Activated CD8-positive, alpha-beta T cell treated with anti-CD3 and anti-CD28 coated beads, Interleukin-2, amount 10 ng/mL, durations not matched to agents 7 days and 5 days (primary cell): ENCODE results near the gene PPP1CA. TPM values are rescaled to one million over a fixed set of nuclear protein-coding genes. Genes with fewer than 3 reads are reported as not detected.

Experiments
- ATAC-seq: fragments of 150-1000 bp; cut with Tn5 transposase; one replicate; pipeline ENCODE4 v1.10.0; 2021; ENCODE audit warnings: moderate library complexity
- CTCF ChIA-PET: fragments of 350-600 bp; sonication (Branson Sonifier 250); formaldehyde crosslinking; loops from one replicate; lab custom pipeline; 2021; ENCODE audit warnings: antibody characterized with exemption; lab: Charles Lee
- POLR2A ChIA-PET: fragments of 350-600 bp; sonication (Branson Sonifier 250); formaldehyde crosslinking; loops from one replicate; lab custom pipeline; 2021; ENCODE audit warnings: antibody characterized with exemption; lab: Charles Lee
- DNase-seq: peaks from one replicate; pipeline ENCODE4 v3.0.0-alpha.2; 2020
- H3K27ac Mint-ChIP-seq: one replicate; pipeline ENCODE4 v1.8.0; 2021; ENCODE audit warnings: mild to moderate bottlenecking, mixed read lengths
- H3K27me3 Mint-ChIP-seq: one replicate; pipeline ENCODE4 v1.8.0; 2021; ENCODE audit warnings: low read depth, mixed read lengths
- H3K36me3 Mint-ChIP-seq: one replicate; pipeline ENCODE4 v1.8.0; 2021; ENCODE audit warnings: low read depth, mixed read lengths
- H3K4me1 Mint-ChIP-seq: one replicate; pipeline ENCODE4 v1.8.0; 2021; ENCODE audit warnings: low read depth, mixed read lengths
- H3K4me3 Mint-ChIP-seq: one replicate; pipeline ENCODE4 v1.8.0; 2021; ENCODE audit warnings: mild to moderate bottlenecking, mixed read lengths
- H3K9me3 Mint-ChIP-seq: one replicate; pipeline ENCODE4 v1.8.0; 2022; ENCODE audit warnings: mixed read lengths; ENCODE audit not compliant: insufficient read depth
- total RNA-seq, 2 experiments: library from RNA; stranded (reverse); gene quantifications; one replicate each; pipeline ENCODE4 v1.2.3, GENCODE V29; 2021

The PPP1CA gene
- total RNA-seq, 2 experiments from 2014 or later: 429 to 434 TPM

DNA sequence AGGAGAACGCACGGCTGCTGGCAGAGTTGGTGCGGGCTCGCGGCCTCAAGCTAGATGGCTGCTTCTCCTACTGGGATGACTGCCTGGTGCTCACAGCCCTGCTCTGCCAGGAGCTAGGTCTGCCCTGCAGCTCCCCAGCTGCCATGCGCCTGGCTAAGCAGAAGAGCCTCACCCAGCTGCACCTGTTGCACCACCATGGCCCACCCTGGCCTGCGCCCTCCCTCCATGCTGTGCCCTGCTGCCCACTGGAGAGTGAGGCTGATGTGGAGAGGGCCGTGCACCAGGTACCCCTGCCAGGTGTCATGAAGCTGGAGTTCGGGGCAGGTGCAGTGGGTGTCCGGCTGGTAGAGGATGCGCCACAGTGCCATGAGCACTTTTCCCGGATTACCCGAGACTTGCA, 21.8 kb upstream of the PPP1CA start:
- DNase-seq (no peak), ATAC-seq (no peak)
- Mint-ChIP-seq H3K4me1 (peaks cover 64% of the 10 kb centered on the region), H3K9me3 (no peaks in the 10 kb centered on the region), H3K27ac (no peak overlapping the region), H3K4me3 (no peak overlapping the region), H3K27me3 (no peaks in the 10 kb centered on the region), H3K36me3 (peaks cover 3% of the 10 kb centered on the region)
- CTCF ChIA-PET: no interaction called here
- POLR2A ChIA-PET: interaction anchor here (1.0 to 7.9 kb wide), 5 partner anchors 12 to 61 kb away, joined by 3 to 48 read pairs (median 5); partner anchors contain the start of genes PPP1CA, PTPRCAP and TBC1D10C

GRCh38 chr11:67422891-67423290, 21.2 kb upstream of the PPP1CA start:
- CTCF ChIA-PET: no interaction called here

GRCh38 chr11:67421430-67422031, 19.9 kb upstream of the PPP1CA start:
- no peaks in the 10 kb centered on the region for H3K9me3 Mint-ChIP-seq
- POLR2A ChIA-PET: interaction anchor here (0.5 to 5.8 kb wide), 8 partner anchors 10 to 235 kb away, joined by 3 to 95 read pairs (median 15); partner anchors contain the start of genes PPP1CA, PTPRCAP and TBC1D10C
- CTCF ChIA-PET: interaction anchor here (1.2 to 6.6 kb wide), 4 partner anchors 16 to 55 kb away, joined by 5 to 73 read pairs (median 9); partner anchors contain the start of genes PPP1CA, PTPRCAP and TBC1D10C
- H3K4me3 Mint-ChIP-seq: peak overlapping the region; percentile 70
- H3K36me3 Mint-ChIP-seq: peaks cover 3% of the 10 kb centered on the region
- ATAC-seq (no peak), DNase-seq (no peak)
- no peaks in the 10 kb centered on the region for H3K27me3 Mint-ChIP-seq
- H3K4me1 Mint-ChIP-seq: peaks cover 67% of the 10 kb centered on the region
- H3K27ac Mint-ChIP-seq: peak overlapping the region; percentile 86

More at GRCh38 chr11:67422891-67423290, 21.2 kb upstream of the PPP1CA start:
- no peaks in the 10 kb centered on the region for H3K27me3 Mint-ChIP-seq
- ATAC-seq (no peak), DNase-seq (no peak)
- H3K4me1 Mint-ChIP-seq: peaks cover 66% of the 10 kb centered on the region
- POLR2A ChIA-PET: interaction anchor here (1.1 to 2.1 kb wide), 3 partner anchors 11 to 16 kb away, joined by 3 to 9 read pairs (median 5); partner anchors contain the start of gene PTPRCAP
- no peak overlapping the region for H3K4me3 Mint-ChIP-seq
- no peaks in the 10 kb centered on the region for H3K9me3 Mint-ChIP-seq
- peak overlapping the region; percentile 32 for H3K27ac Mint-ChIP-seq
- no peaks in the 10 kb centered on the region for H3K36me3 Mint-ChIP-seq

DNA sequence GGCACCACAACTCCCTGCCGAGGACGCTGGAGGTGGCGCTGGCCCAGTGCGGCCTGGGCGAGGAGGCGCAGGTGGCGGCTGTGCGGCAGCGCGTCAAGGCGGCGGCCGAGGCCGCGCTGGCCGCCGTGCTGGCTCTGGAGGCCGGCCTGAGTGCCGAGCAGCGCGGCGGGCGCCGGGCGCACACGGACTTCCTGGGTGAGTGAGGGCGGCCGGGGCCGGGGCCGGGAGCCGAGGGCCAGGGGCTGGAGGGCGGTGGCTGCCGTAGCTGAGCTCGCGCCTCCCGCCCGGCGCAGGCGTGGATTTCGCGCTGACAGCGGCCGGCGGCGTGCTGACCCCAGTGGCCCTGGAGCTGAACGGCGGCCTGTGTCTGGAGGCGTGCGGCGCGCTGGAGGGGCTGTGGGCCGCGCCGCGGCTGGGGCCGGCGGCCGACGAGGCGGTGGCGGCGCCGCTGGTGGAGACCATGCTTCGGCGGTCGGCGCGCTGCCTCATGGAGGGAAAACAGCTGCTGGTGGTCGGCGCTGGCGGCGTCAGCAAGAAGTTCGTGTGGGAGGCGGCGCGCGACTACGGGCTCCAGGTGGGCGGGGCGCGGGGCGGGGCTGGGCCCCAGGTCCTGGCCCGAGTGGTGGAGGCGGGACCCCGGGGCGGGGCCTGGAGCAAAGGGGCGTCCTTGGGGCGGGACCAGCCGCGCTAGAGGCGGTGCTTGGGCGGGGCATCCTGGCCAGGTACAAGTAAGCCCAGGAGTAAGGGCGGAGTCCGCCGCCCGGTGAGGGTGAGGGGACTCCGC, 19.2 kb upstream of the PPP1CA start:
- CTCF ChIA-PET: interaction anchor here (1.2 to 6.6 kb wide), 6 partner anchors 8 to 56 kb away, joined by 3 to 73 read pairs (median 9); partner anchors contain the start of genes PPP1CA, PTPRCAP, RPS6KB2 and TBC1D10C
- peak overlapping the region; percentile 86 for H3K27ac Mint-ChIP-seq
- H3K27me3 Mint-ChIP-seq: no peaks in the 10 kb centered on the region
- DNase-seq (peak; percentile 99), ATAC-seq (peak; percentile 86)
- peak overlapping the region; percentile 79 for H3K4me3 Mint-ChIP-seq
- peaks cover 3% of the 10 kb centered on the region for H3K36me3 Mint-ChIP-seq
- H3K9me3 Mint-ChIP-seq: no peaks in the 10 kb centered on the region
- H3K4me1 Mint-ChIP-seq: peaks cover 70% of the 10 kb centered on the region
- POLR2A ChIA-PET: interaction anchor here (0.5 to 5.8 kb wide), 10 partner anchors 9 to 235 kb away, joined by 3 to 95 read pairs (median 4); partner anchors contain the start of genes PPP1CA, PTPRCAP and TBC1D10C

- no peaks in the 10 kb centered on the region for H3K9me3 Mint-ChIP-seq
- no peak for DNase-seq
- ATAC-seq: no peak
- peak overlapping the region; percentile 79 for H3K4me3 Mint-ChIP-seq
- H3K27ac Mint-ChIP-seq: peak overlapping the region; percentile 87
- ChIA-PET CTCF (interaction anchor here (1.2 to 6.6 kb wide), 6 partner anchors 8 to 56 kb away, joined by 3 to 73 read pairs (median 9); partner anchors contain the start of genes PPP1CA, PTPRCAP, RPS6KB2 and TBC1D10C), POLR2A (interaction anchor here (0.6 to 5.8 kb wide), 12 partner anchors 8 to 294 kb away, joined by 3 to 95 read pairs (median 4); partner anchors contain the start of genes PPP1CA, PTPRCAP and TBC1D10C)
- no peaks in the 10 kb centered on the region for H3K27me3 Mint-ChIP-seq
- peaks cover 66% of the 10 kb centered on the region for H3K4me1 Mint-ChIP-seq
- H3K36me3 Mint-ChIP-seq: peaks cover 3% of the 10 kb centered on the region
These were observed 18.5 kb upstream of the PPP1CA start for GRCh38 chr11:67420147-67420645.

- H3K36me3 Mint-ChIP-seq: peaks cover 3% of the 10 kb centered on the region
These were observed 17.8 kb upstream of the PPP1CA start for GRCh38 chr11:67419325-67420049.

GRCh38 chr11:67418476-67419281, 17.0 kb upstream of the PPP1CA start:
- no peak for ATAC-seq
- peak overlapping the region; percentile 79 for H3K4me3 Mint-ChIP-seq
- CTCF ChIA-PET: interaction anchor here (0.9 to 6.6 kb wide), 8 partner anchors 11 to 73 kb away, joined by 3 to 73 read pairs (median 3); partner anchors contain the start of genes CLCF1, PPP1CA, PTPRCAP and TBC1D10C

More at GRCh38 chr11:67419325-67420049, 17.8 kb upstream of the PPP1CA start:
- Mint-ChIP-seq H3K27me3 (no peaks in the 10 kb centered on the region), H3K27ac (peak overlapping the region; percentile 87), H3K4me1 (peaks cover 64% of the 10 kb centered on the region), H3K4me3 (peak overlapping the region; percentile 79), H3K9me3 (no peaks in the 10 kb centered on the region)
- ATAC-seq (no peak), DNase-seq (no peak)
- CTCF ChIA-PET: interaction anchor here (0.9 to 6.6 kb wide), 7 partner anchors 9 to 68 kb away, joined by 3 to 73 read pairs (median 8); partner anchors contain the start of genes PPP1CA, PTPRCAP, RPS6KB2 and TBC1D10C
- POLR2A ChIA-PET: interaction anchor here (0.6 to 5.8 kb wide), 11 partner anchors 8 to 294 kb away, joined by 3 to 95 read pairs (median 5); partner anchors contain the start of genes PPP1CA, PTPRCAP, RAD9A and TBC1D10C

DNA sequence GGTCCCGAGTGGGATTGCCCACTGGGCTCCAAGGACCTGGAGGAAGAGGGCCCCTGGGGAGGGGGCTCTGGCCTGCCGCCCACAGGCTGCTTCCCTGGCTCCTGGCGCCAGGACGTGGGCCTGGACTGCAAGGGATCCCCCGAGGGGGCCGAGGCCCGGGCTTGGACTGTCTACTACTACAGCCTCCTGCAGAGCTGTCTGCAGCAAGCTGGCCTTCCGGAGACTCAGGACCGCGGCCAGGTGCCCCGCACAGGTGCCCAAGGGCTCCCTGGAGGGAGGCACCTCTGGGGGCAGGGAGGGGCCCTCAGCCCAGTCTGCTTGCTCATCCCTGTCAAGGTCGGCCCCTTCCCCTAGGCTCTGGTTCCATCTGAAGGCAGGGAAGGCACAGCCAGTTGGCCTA, 15.8 kb upstream of the PPP1CA start:
- H3K9me3 Mint-ChIP-seq: no peaks in the 10 kb centered on the region
- peaks cover 2% of the 10 kb centered on the region for H3K27me3 Mint-ChIP-seq
- no peak for ATAC-seq
- ChIA-PET CTCF (interaction anchor here (0.9 to 6.6 kb wide), 5 partner anchors 9 to 72 kb away, joined by 3 to 73 read pairs (median 3); partner anchors contain the start of genes POLD4, PPP1CA and TBC1D10C), POLR2A (interaction anchor here (0.7 to 5.8 kb wide), 5 partner anchors 9 to 70 kb away, joined by 3 to 95 read pairs (median 61); partner anchors contain the start of genes PPP1CA, PTPRCAP and TBC1D10C)
- peaks cover 69% of the 10 kb centered on the region for H3K4me1 Mint-ChIP-seq
- H3K36me3 Mint-ChIP-seq: peaks cover 6% of the 10 kb centered on the region
- DNase-seq: no peak
- H3K27ac Mint-ChIP-seq: peak overlapping the region; percentile 87
- H3K4me3 Mint-ChIP-seq: no peak overlapping the region

More at GRCh38 chr11:67418476-67419281, 17.0 kb upstream of the PPP1CA start:
- Mint-ChIP-seq H3K9me3 (no peaks in the 10 kb centered on the region), H3K27me3 (no peaks in the 10 kb centered on the region), H3K36me3 (peaks cover 3% of the 10 kb centered on the region), H3K27ac (peak overlapping the region; percentile 87), H3K4me1 (peaks cover 66% of the 10 kb centered on the region)
- POLR2A ChIA-PET: interaction anchor here (0.8 to 5.8 kb wide), 7 partner anchors 11 to 141 kb away, joined by 3 to 95 read pairs (median 3); partner anchors contain the start of genes PPP1CA, PTPRCAP, RAD9A and TBC1D10C
- peak; percentile 53 for DNase-seq

DNA sequence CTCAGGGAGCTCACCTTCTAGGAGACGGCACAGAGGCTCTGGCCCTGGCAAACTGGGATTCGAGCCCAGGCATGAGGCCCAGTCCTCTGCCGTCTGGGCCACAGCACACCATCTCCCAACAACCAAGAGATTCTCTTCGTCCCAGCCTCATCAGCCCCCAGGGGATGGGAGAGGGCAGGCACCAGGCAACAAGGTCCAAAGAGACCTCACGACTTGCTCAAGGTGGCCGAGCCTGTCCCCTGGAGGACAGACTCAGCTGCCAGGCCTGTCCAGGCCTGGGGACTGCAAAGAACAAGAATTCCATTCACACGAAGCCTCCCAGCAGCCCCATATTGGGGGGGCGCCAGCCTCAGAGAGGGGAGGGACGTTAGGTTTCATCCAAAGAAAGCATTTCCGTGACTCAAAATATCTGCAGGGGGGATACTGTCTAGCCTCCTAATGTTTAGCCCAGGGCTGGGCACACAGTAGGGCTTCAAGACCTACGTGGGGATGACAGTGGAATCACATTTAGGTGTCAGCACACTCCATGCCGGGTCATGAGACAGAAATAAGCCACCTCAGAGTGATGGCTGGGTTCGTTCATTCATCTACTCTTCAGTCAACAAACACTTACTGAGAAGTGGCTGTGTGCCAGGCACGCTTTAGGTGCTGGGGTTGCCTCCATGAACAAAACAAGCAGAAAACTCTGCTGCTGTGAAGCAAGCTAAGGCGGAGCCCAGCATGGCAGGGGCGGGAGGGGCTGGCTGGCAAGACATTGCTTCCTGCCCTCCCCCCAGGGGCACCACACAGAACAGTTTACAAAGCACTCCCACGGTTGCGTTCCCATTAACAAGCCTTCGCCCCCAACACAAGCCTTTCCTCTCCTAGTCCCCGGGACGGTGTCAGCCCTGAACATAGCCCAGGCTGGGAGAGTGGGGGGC, 15.0 kb upstream of the PPP1CA start:
- peak overlapping the region; percentile 83 for H3K27ac Mint-ChIP-seq
- CTCF ChIA-PET: interaction anchor here (1.2 to 6.6 kb wide), 4 partner anchors 9 to 213 kb away, joined by 3 to 73 read pairs (median 19); partner anchors contain the start of genes NUDT8, POLD4, PPP1CA and TBC1D10C
- no peak for ATAC-seq

More for the DNA sequence above, 15.0 kb upstream of the PPP1CA start:
- Mint-ChIP-seq H3K9me3 (no peaks in the 10 kb centered on the region), H3K4me3 (peak overlapping the region; percentile 62), H3K36me3 (peaks cover 6% of the 10 kb centered on the region), H3K4me1 (peaks cover 73% of the 10 kb centered on the region), H3K27me3 (peaks cover 2% of the 10 kb centered on the region)
- peak; percentile 66 for DNase-seq
- POLR2A ChIA-PET: interaction anchor here (0.7 to 5.8 kb wide), 4 partner anchors 9 to 71 kb away, joined by 3 to 95 read pairs (median 68); partner anchors contain the start of genes PPP1CA, PTPRCAP and TBC1D10C
